GM12878 (cell line): ENCODE data around the gene CTNNA3. TPM values are rescaled to one million over a fixed set of nuclear protein-coding genes. Genes with fewer than 3 reads are reported as not detected.

ENCODE experiments used
- ATAC-seq: fragments of 200-7000 bp; cut with Tn5 transposase; 3 replicates; pipeline ENCODE4 v1.9.1; 2020; ENCODE audit warnings: mild to moderate bottlenecking, moderate library complexity
- BruUV-seq: library from RNA; stranded (reverse); fragments of 400-500 nt; replicated peaks from 2 replicates; lab custom pipeline; 2021; lab: Mats Ljungman, UMichigan
- CTCF ChIA-PET: fragments of 300-600 bp; sonication (Branson Sonifier 250); formaldehyde crosslinking; extraction: SDS; loops from one replicate; lab custom pipeline; 2021; ENCODE audit warnings: inconsistent platforms; lab: Yijun Ruan, JAX
- POLR2A ChIA-PET: fragments of 350-600 bp; formaldehyde crosslinking; extraction: SDS; loops from one replicate; lab custom pipeline; 2021; ENCODE audit warnings: inconsistent platforms; lab: Charles Lee
- RAD21 ChIA-PET: fragments of 300-600 bp; sonication (Branson Sonifier 250); formaldehyde crosslinking; loops from one replicate; lab custom pipeline; 2023; ENCODE audit warnings: antibody characterized with exemption; ENCODE audit not compliant: unreplicated experiment; lab: Charles Lee
- SMC1A ChIA-PET: fragments of 300-600 bp; sonication (Branson Sonifier 250); formaldehyde crosslinking; loops from one replicate; lab custom pipeline; 2023; ENCODE audit not compliant: unreplicated experiment, uncharacterized antibody; lab: Charles Lee
- DNase-seq: peaks from one replicate; pipeline ENCODE4 v3.0.0-alpha.2; 2011; ENCODE audit warnings: low read depth, low spot score
- FAIRE-seq: peaks from 3 replicates; lab custom pipeline; 2011; peaks lifted over from hg19 to GRCh38; lab: Jason Lieb, UNC
- H2AFZ ChIP-seq: 2 replicates; pipeline ENCODE4 v1.6.0; 2011; ENCODE audit warnings: low read depth, low read length, control low read depth; ENCODE audit not compliant: control insufficient read depth
- H3K27ac ChIP-seq: 2 replicates; pipeline ENCODE4 v1.5.1; 2011; ENCODE audit warnings: control low read depth; ENCODE audit not compliant: control insufficient read depth, insufficient read depth
- H3K27me3 ChIP-seq, 2 experiments: replicated peaks in 1 of 2; 2 replicates each; pipeline versions ENCODE4 v1.6.0 to v1.6.1; 2011; ENCODE audit warnings: low read length in 1 of 2; ENCODE audit not compliant: control insufficient read depth in 2 of 2, insufficient read depth in 2 of 2
- H3K36me3 ChIP-seq, 2 experiments: 2 replicates each; pipeline ENCODE4 v1.5.1; 2011; ENCODE audit warnings: low read length in 1 of 2; ENCODE audit not compliant: control insufficient read depth in 2 of 2, insufficient read depth in 2 of 2
- H3K4me1 ChIP-seq: 2 replicates; pipeline ENCODE4 v1.6.1; 2011; ENCODE audit warnings: mild to moderate bottlenecking, low read length, moderate library complexity, mixed read lengths; ENCODE audit not compliant: control insufficient read depth, insufficient read depth
- H3K4me2 ChIP-seq: 2 replicates; pipeline ENCODE4 v1.6.0; 2011; ENCODE audit warnings: control low read depth; ENCODE audit not compliant: control insufficient read depth, insufficient read depth
- H3K4me3 ChIP-seq: fragments of 200-600 bp; sonication (generic); 2 replicates; pipeline ENCODE4 v1.5.1; 2016
- H3K79me2 ChIP-seq: 2 replicates; pipeline ENCODE4 v1.6.0; 2011; ENCODE audit warnings: low read length; ENCODE audit not compliant: control insufficient read depth, insufficient read depth
- H3K9ac ChIP-seq: 2 replicates; pipeline ENCODE4 v1.8.0; 2011; ENCODE audit warnings: low read length, control low read depth, mixed read lengths; ENCODE audit not compliant: control insufficient read depth, insufficient read depth
- H3K9me3 ChIP-seq: replicated peaks from 3 replicates; pipeline ENCODE4 v1.5.1; 2011; ENCODE audit warnings: mild to moderate bottlenecking, low read length; ENCODE audit not compliant: control insufficient read depth, insufficient read depth
- H4K20me1 ChIP-seq: 2 replicates; pipeline ENCODE4 v1.6.0; 2011; ENCODE audit not compliant: control insufficient read depth, insufficient read depth
- BACH1 ChIP-seq: fragments of 450-650 bp; IDR thresholded peaks from 2 replicates; pipeline ENCODE4 v1.6.1; 2017; ENCODE audit warnings: mild to moderate bottlenecking, borderline replicate concordance
- BMI1 ChIP-seq: fragments of 450-650 bp; IDR thresholded peaks from 2 replicates; pipeline ENCODE4 v1.6.1; 2016; ENCODE audit warnings: mild to moderate bottlenecking, moderate library complexity, borderline replicate concordance
- ESRRA ChIP-seq: IDR thresholded peaks from 2 replicates; pipeline ENCODE4 v1.6.1; 2012; ENCODE audit warnings: mild to moderate bottlenecking, low read length, improper control_type of control experiment
- GABPA ChIP-seq: IDR thresholded peaks from 2 replicates; pipeline ENCODE4 v1.6.1; 2014; ENCODE audit warnings: antibody characterized with exemption, low read depth, mild to moderate bottlenecking, inconsistent platforms
- IKZF1 ChIP-seq: fragments of 450-650 bp; conservative IDR thresholded peaks from 2 replicates; pipeline ENCODE4 v1.6.1; 2017; ENCODE audit warnings: antibody characterized with exemption, mild to moderate bottlenecking
- MTA2 ChIP-seq: fragments of 450-650 bp; IDR thresholded peaks from 2 replicates; pipeline ENCODE4 v1.6.1; 2016; ENCODE audit warnings: low read depth, mild to moderate bottlenecking, moderate library complexity
- MYB ChIP-seq: fragments of 150-350 bp; IDR thresholded peaks from 2 replicates; pipeline ENCODE4 v1.6.1; 2014; ENCODE audit warnings: mild to moderate bottlenecking, low read depth, low read length, borderline replicate concordance
- RBBP5 ChIP-seq: fragments of 200-600 bp; sonication (generic); conservative IDR thresholded peaks from 2 replicates; pipeline ENCODE4 v1.6.1; 2016
- TARDBP ChIP-seq: IDR thresholded peaks from 2 replicates; pipeline ENCODE4 v1.6.1; 2016; ENCODE audit warnings: borderline replicate concordance
- TBL1XR1 ChIP-seq: IDR thresholded peaks from 2 replicates; pipeline ENCODE4 v1.6.1; 2012; ENCODE audit warnings: low read depth, low read length, improper control_type of control experiment
- TCF7 ChIP-seq: IDR thresholded peaks from 2 replicates; pipeline ENCODE4 v1.6.1; 2014; ENCODE audit warnings: antibody characterized with exemption, borderline replicate concordance
- ZNF24 ChIP-seq: fragments of 450-650 bp; IDR thresholded peaks from 2 replicates; pipeline ENCODE4 v1.6.1; 2017; ENCODE audit warnings: antibody characterized with exemption, mild to moderate bottlenecking
- ZNF622 ChIP-seq: fragments of 450-650 bp; IDR thresholded peaks from 2 replicates; pipeline ENCODE4 v1.6.1; 2017; ENCODE audit warnings: mild to moderate bottlenecking, inconsistent platforms
- WGBS: methylation state at CpG from one replicate; pipeline ENCODE4 v1.1.6; 2016; ENCODE audit warnings: low lambda C conversion rate; ENCODE audit not compliant: insufficient replicate concordance, insufficient coverage; ENCODE audit errors: missing lambda C conversion rate; 5-methylcytosine and 5-hydroxymethylcytosine counted together
- in situ Hi-C: fragments of 300-500 bp; cut with MboI; formaldehyde crosslinking; loops from 9 replicates; pipeline ENCODE4 v1.14.3; 2018; ENCODE audit warnings: mixed read lengths
- intact Hi-C: fragments of 100-400 bp; cut with micrococcal nuclease; formaldehyde crosslinking; loops from one replicate; pipeline ENCODE4 v1.14.2; 2022; ENCODE audit not compliant: unreplicated experiment
- polyA plus RNA-seq, 11 experiments: library from polyadenylated mRNA; depleted of rRNA in 4 of 11; unstranded in 6 of 11; stranded (reverse) in 5 of 11; fragments of >200 nt; fragmentation: Nextera tagmentation in 4 of 11; fragmentation: Illumina TruSeq in 1 of 11; extraction: Ambion mirVana in 4 of 11; extraction: Trizol in 1 of 11; gene quantifications; 1 replicate in 1 of 11; 2 replicates in 10 of 11; pipeline versions ENCODE4 v1.2.1 to v1.2.3, GENCODE V29; 2011 to 2016; ENCODE audit warnings: inconsistent platforms in 2 of 11, missing spikeins in 2 of 11, low read depth in 1 of 11
- total RNA-seq, 4 experiments: library from RNA; depleted of rRNA in 3 of 4; stranded (reverse); fragments of >200 nt in 3 of 4; fragmentation: Illumina TruSeq in 1 of 4; extraction: Trizol in 1 of 4; gene quantifications; 2 replicates each; pipeline versions ENCODE4 v1.2.1 to v1.2.3, GENCODE V29; 2013 to 2021
- TF ChIP-seq, protein P1 (sequence below): IDR thresholded peaks from 2 replicates; pipeline ENCODE4 v1.6.1; 2012; ENCODE audit warnings: low read depth, low read length, improper control_type of control experiment
- TF ChIP-seq, protein P2 (sequence below): fragments of 150-350 bp; IDR thresholded peaks from 2 replicates; pipeline ENCODE4 v1.6.1; 2014; ENCODE audit warnings: mild to moderate bottlenecking, low read depth, low read length
- TF ChIP-seq, protein P3 (sequence below): fragments of 450-650 bp; conservative IDR thresholded peaks from 2 replicates; pipeline ENCODE4 v1.6.1; 2017; ENCODE audit warnings: mild to moderate bottlenecking, moderate library complexity
- TF ChIP-seq, protein P4 (sequence below): fragments of 450-650 bp; formaldehyde crosslinking; IDR thresholded peaks from 2 replicates; pipeline ENCODE4 v1.4.0; 2022; ENCODE audit warnings: mild to moderate bottlenecking, moderate library complexity

The CTNNA3 gene
- total and polyA plus RNA-seq, 10 of the 15 experiments (the other 5 are each of a cell fraction or from before 2014, with no cell fraction given) = under 0.01 to 4.5 (median 0.22) TPM; not detected in 2

DNA sequence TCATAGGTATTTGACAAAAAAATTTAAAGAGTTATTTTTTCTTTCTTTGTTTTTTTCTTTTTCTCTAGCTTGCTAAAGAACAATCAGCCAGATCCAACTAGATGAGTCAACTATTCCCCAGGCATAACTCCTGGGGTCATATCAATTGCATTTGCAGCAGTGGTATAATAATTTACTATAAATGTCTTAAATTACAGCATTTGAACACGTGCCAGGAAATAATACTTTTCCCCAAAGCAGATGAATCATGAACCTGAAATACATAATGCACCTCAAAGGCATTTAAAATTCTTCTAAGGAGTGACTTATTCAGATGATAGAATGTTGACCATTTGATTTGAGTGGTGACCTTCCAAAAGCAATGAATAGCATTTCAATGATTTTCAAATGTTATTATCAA, 580.0 kb downstream of the CTNNA3 start:
- Histone ChIP-seq H3K4me1 (no peaks in the 10 kb centered on the region), H3K36me3 (no peaks in the 10 kb centered on the region), H3K4me3 (no peak overlapping the region), H3K9me3 (no peaks in the 10 kb centered on the region), H2AFZ (no peak overlapping the region), H3K79me2 (no peaks in the 10 kb centered on the region), H3K4me2 (no peak overlapping the region), H3K27ac (no peak overlapping the region), H3K9ac (no peak overlapping the region), H4K20me1 (no peaks in the 10 kb centered on the region), H3K27me3 (no peaks in the 10 kb centered on the region)
- DNase-seq (no peak), ATAC-seq (no peak), FAIRE-seq (no peak)
- BruUV-seq = no TSS peak
- TF ChIP-seq, protein P1, sequence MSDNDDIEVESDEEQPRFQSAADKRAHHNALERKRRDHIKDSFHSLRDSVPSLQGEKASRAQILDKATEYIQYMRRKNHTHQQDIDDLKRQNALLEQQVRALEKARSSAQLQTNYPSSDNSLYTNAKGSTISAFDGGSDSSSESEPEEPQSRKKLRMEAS = no peak
- TF ChIP-seq MTA2 (no peak), IKZF1 (no peak), BACH1 (no peak), TARDBP (no peak), TCF7 (no peak), MYB (no peak), ZNF622 (no peak), BMI1 (no peak), RBBP5 (no peak), ZNF24 (no peak), TBL1XR1 (no peak), ESRRA (no peak), GABPA (no peak)
- TF ChIP-seq, protein P2, sequence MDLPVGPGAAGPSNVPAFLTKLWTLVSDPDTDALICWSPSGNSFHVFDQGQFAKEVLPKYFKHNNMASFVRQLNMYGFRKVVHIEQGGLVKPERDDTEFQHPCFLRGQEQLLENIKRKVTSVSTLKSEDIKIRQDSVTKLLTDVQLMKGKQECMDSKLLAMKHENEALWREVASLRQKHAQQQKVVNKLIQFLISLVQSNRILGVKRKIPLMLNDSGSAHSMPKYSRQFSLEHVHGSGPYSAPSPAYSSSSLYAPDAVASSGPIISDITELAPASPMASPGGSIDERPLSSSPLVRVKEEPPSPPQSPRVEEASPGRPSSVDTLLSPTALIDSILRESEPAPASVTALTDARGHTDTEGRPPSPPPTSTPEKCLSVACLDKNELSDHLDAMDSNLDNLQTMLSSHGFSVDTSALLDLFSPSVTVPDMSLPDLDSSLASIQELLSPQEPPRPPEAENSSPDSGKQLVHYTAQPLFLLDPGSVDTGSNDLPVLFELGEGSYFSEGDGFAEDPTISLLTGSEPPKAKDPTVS = no peak
- TF ChIP-seq, protein P3, sequence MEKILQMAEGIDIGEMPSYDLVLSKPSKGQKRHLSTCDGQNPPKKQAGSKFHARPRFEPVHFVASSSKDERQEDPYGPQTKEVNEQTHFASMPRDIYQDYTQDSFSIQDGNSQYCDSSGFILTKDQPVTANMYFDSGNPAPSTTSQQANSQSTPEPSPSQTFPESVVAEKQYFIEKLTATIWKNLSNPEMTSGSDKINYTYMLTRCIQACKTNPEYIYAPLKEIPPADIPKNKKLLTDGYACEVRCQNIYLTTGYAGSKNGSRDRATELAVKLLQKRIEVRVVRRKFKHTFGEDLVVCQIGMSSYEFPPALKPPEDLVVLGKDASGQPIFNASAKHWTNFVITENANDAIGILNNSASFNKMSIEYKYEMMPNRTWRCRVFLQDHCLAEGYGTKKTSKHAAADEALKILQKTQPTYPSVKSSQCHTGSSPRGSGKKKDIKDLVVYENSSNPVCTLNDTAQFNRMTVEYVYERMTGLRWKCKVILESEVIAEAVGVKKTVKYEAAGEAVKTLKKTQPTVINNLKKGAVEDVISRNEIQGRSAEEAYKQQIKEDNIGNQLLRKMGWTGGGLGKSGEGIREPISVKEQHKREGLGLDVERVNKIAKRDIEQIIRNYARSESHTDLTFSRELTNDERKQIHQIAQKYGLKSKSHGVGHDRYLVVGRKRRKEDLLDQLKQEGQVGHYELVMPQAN = no peak
- TF ChIP-seq, protein P4, sequence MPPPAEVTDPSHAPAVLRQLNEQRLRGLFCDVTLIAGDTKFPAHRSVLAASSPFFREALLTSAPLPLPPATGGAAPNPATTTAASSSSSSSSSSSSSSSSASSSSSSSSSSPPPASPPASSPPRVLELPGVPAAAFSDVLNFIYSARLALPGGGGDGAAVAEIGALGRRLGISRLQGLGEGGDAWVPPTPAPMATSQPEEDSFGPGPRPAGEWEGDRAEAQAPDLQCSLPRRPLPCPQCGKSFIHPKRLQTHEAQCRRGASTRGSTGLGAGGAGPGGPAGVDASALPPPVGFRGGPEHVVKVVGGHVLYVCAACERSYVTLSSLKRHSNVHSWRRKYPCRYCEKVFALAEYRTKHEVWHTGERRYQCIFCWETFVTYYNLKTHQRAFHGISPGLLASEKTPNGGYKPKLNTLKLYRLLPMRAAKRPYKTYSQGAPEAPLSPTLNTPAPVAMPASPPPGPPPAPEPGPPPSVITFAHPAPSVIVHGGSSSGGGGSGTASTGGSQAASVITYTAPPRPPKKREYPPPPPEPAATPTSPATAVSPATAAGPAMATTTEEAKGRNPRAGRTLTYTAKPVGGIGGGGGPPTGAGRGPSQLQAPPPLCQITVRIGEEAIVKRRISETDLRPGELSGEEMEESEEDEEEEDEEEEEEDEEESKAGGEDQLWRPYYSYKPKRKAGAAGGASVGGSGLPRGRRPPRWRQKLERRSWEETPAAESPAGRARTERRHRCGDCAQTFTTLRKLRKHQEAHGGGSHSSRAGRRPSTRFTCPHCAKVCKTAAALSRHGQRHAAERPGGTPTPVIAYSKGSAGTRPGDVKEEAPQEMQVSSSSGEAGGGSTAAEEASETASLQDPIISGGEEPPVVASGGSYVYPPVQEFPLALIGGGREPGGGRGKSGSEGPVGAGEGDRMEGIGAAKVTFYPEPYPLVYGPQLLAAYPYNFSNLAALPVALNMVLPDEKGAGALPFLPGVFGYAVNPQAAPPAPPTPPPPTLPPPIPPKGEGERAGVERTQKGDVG = no peak
- in situ Hi-C loops = no loop called here
- ChIA-PET SMC1A (interaction anchor here (0.8 to 2.8 kb wide), 2 partner anchors 8 to 22 kb away, joined by 3 to 9 read pairs; no protein-coding TSS in a partner anchor), POLR2A (no interaction called here), RAD21 (interaction anchor here (1.2 kb wide), 1 partner anchor 164 kb away, joined by 3 read pairs; no protein-coding TSS in a partner anchor), CTCF (no interaction called here)
- 0% methylated on average over 1 of the region's 1 CpG for WGBS
- intact Hi-C loops = no loop called here
